CD4-positive, alpha-beta T cell treated with Interleukin-4 for 1 hour (primary cell): ENCODE results near the gene F12.

ENCODE experiments used
- DNase-seq, 2 donors: peaks; one replicate each; pipeline ENCODE4 v3.0.0-alpha.2; 2020 to 2022

The F12 gene

DNA sequence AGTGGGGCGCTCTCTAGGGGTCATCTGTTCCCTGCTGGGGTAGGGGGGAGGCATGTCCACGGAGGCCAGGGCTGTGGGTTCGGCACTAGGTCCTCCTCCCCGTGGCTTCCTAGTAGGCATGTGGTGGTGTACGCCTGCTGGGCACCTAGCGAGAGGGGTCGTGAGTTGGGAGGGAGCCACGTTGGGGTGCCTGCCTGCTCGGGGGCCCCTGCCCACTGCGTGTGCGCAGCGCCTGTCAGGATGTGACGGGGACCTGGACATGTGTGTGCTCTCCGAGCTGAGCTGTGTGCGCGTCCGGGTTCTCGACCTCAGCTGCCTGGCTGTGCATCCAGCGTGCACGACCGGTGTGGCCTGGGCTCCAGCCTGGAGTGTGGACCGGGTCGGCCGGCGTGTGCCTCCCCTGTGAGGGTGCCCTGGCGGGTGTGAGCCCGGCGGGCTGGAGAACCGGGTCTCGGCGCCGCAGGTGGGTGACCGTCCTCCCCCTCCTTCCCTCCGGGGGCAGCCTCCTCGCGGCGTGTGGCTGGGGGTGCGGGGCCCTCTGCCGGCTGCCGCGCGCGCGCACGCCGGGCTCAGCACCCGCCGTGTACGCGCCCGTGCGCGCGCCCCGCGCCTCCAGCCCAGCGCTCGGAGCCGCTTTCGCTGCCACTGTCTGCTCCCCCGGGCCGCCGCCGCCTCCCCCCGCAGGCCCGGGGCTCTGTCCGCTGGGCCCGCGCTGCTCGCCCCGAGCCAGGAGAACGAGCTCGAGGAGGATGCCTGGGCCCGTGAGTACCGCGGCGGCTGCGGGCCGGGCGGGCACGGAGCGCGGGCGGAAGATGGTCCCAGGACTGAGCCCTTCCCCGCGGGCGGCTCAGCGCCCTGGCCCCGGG, 37.1 kb upstream of the F12 start, which contains the start of gene PRR7:
TSS of gene PRR7 (plus strand) at position 615 of the 866 bp plus-strand sequence. CDS start 8,254 bp downstream, outside the sequence.
- peak; percentile 77 for DNase-seq

DNA sequence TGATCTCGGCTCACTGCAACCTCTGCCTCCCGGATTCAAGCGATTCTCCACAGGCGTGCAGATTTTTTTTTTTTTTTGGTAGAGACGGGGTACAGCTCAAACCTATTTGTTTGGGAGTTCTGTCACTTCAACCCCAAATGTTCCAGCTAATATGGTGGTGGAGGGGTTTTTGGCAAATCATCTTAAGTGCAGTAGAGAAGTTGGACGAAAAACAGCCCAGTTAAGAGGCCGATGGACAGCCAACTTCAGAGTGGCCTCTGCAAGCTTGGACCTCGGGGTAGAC, 36.5 kb upstream of the F12 start:
- peak in 1 of 2 donors; percentile 40 for DNase-seq

DNA sequence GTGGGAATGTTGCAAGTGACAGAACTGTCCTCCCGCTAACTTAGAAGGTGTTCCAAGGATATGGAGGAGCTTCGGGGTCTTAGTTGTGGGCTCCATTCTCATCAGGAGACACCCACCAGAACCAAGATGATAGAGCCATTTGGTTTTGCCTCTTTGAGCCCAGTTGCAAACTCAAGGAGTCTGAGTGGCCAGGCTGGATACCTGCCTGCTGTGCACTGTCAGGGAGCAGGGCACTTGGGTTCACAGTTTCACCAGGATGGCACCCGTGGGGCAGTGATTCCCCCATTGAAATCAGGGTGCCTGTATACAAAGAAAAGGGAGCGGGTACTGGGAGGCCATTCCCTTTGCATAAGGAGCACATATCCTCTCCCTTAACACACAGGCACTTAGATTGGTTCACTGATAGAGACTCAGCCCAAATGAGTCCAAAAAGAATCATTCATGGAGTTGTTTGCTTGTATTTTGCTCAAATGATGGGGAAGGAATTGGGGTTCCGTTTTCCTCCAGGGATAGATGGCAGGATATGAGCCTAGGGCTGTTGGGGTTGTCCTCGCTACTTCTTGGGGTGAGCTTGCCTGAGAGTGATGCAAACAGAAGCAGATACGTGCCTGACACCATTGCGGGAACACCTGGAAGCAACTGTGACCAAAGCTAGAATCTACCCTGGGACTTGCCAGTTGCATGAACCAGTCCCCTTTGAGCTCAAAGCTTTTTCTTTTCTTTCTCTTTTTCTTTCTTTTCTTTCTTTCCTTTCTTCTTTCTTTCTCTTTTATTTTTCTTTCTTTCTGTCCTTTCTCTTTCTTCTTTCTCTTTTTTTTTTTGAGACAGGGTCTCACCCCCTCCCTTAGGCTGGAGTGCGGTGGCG, 35.9 kb upstream of the F12 start:
- DNase-seq = peak in 1 of 2 donors; percentile 60

DNA sequence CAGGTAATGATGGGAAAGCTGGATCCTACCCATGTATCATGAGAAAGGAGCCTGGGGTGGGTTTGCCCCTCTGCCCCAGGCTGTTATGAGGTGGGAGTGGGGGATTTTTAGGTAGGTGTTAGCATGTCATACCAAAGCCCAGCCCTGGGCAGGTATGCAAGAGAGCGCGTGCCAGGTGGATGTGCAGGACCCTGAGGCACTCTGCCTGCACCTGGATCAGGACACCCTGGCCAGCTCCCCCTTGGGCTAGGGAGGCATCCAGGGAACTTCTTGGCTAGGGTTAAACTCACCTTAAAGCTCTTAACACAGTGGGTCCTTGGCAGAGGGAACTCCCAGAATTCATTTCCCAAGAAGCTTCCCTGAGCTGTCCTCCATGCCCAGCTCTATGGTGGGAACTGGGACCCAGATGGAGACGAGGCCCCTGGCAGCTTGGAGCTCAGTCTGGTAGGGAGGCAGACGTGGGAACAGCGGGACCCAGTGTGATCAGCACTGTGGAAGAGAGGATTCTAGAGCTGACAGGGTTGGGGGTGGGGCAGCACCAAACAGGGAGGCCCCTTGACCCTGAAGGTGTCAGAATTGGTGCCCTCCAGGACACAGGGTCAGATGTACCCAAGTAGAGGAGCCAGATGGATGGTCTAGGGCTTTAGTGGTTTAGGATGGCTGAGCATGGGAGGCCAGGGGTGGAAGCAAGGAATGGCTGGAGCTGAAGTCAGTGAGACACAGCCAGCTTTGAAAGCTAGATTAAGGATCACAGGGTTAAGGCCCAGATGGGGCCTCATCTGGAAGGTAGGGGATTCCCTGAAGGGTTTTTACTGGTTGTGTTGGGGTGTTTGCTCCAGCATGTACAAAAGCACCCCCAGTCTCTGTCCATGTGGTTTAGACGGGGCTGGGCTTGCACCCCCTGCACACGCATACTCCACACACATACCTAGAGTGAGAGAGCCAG, 35.0 kb upstream of the F12 start:
- DNase-seq = peak; percentile 30 to 66

DNA sequence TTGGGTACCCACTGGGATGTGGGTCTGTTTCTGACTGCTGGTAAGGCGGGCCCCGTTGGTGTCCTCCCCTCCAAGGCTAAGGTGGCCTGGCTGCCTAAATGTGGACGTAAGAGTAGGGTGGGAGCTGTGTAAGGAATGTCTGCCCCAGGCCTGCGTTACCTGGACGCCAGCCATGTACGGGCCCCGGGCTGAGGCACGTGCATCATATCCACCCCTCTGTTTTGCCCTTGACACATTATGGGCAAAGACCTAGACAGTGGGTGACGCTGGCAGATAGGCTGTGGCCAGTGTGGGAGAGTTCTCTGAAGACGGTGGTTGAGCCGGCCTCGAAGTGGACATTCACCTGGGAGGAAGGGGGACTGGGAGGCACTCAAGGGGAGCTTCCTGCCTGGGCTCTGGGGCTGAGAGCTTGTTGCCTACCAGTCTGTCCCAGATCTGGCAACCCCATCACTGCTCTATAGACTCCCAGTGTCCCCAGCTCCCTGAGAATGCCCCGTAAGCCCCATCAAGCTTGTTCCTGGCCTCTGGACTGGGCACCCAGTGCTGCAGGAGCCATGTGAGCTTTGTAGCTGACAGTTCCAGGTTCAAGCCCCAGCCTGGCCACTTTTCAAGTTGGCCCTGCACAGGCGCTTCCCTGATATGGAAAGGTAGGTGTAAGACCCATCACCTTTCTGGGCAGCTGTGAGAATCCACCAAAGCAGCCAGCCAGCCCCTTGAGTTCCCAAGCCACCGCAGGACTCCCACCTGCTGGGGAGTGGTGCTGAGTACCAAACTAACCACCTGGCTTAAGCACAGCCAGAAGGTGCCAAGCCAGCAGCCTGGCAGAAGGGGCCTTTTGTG, 34.0 kb upstream of the F12 start:
- no peak for DNase-seq

DNA sequence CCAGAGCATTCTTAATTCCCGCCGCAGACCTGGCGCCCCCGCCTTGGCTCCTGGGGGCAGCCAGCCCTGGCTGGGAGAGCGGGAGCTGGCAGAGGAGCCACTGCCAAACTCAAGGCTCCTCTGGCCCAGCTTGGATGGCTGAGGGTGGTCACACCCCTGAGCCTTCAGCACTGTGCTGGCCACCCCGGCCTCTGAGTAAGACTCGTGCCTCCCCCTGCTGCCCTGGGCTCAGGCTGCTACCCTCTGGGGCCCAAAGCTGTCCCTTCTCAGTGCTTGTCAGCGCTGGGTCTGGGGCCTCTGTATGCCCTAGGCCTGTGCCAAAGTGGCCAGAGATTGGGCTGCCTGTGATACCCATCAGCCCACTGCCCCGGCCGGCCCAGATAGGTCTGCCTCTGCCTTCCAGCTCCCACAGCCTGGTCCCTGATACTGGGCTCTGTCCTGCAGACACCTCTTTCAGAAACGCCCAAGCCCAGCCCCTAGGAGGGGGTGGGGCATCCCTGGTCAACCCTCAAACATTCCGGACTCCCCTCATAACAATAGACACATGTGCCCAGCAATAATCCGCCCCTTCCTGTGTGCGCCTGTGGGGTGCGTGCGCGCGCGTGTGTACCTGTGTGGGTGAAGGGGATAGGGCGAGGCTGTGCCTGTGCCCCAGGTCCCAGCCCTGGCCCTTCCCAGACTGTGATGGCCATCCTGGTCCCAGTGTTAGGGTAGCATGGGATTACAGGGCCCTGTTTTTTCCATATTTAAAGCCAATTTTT, 32.9 kb upstream of the F12 start:
- DNase-seq = no peak

DNA sequence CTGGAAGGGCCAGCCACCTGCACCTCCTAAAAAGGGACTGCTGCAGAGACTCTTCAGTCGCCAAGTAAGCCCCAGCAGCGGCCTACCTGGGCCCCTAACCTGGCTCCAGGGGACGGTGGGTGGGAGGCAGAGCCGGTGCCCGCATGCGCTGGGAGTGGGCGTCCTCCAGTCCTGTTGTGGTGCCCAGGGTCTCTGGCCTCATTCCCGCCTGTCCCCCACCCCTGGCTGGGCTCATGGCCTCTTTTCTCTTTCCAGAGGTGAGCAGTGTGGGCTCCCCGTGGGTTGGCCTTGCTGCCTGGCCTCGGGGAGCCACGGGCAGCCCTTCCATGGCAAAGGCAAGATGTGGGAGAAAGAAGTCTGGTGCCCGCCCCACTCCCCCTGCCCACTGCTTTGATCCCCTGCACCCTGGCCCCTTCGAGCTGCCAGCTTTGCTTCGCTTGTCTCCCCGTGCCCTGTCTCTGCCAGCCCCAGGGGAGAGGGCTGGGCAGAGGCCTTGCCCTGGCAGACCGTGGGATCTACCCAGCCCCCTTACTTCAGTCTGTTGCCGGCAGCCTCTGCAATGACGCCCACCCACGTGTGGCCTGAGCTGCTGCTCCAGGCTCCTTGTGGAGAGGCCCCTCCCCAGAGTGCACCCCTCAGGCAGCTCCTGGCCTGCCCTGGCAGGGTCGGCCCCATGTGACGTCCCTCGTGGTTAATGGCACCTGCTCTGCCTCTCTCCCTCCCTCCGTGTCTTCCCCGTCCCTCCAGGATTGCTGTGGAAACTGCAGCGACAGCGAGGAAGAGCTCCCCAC, 31.8 kb upstream of the F12 start:
- DNase-seq = no peak

DNA sequence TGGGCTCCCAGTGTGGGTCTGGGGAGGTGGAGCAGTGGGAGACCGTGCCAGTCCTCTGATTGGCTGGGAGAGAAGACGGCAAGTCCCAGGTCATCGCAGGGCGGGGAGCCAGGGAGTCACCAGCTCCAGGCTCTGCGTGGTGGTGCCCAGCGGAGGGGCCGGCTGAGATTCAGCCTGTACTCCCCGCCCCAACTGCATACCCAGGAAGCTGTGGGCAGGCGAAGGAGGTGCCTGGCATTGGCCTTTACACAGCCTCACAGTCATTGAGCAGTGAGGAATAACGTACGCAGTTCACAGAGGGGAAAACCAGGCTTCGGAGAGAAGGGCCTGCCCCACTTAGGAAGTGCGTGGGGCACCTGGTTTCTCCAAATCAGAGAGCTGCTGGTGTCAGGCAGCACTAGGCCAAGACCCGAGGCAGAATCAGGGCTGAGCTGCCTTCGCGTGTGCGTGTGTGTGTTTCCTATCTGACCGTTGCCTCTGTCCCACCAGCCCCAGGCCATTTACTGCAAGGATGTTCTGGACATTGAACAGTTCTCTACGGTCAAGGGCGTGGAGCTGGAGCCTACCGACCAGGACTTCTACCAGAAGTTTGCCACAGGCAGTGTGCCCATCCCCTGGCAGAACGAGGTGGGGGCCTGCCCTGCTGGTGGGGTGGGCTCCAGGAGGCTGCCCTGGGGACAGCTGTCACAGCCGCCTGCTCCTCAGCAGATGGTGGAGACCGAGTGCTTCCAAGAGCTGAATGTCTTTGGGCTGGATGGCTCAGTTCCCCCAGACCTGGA, 31.0 kb upstream of the F12 start:
- peak; percentile 51 to 76 for DNase-seq

DNA sequence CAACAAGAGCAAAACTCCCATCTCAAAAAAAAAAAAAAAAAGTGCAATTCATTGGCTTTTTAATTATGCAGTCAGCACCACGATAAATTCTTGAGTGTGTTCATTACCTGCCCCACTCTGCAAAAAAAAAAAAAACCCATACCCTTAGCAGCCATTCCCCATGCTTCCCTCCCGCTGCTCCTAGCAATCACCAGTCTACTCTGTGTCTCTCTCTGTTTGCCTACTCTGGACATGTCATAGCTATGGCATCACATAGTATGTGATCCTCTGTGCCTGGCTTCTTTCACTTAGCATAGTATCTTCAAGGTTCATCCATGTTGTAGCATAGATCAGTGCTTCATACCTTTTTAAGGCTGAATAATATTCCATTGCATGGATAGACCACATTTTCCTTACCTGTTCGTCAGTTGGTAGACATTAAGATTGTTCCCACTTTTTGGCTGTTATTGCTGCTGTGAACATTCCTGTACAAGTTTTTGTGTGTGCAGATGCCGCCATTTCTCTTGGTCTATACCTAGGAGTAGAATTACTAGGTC, 30.2 kb upstream of the F12 start:
- DNase-seq = no peak

DNA sequence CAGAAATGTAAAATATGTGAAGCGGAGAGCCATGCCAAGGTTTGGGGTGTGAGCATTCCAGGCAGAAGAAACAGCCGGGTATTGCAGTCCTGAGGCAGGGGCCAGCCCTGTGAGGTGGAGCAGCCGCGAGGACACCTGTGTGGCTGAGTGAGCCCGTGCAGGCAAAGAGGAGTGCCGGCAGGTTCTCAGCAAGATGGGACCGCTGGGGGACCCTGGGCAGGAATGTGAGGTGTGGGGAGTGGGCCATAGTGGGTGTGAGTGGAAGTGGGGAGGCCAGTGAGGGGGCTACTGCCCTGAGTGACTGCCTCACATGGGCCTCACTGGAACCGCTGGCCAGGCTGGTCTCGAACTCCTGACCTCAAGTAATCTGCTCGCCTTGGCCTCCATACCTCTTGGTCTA, 29.1 kb upstream of the F12 start:
- no peak for DNase-seq

DNA sequence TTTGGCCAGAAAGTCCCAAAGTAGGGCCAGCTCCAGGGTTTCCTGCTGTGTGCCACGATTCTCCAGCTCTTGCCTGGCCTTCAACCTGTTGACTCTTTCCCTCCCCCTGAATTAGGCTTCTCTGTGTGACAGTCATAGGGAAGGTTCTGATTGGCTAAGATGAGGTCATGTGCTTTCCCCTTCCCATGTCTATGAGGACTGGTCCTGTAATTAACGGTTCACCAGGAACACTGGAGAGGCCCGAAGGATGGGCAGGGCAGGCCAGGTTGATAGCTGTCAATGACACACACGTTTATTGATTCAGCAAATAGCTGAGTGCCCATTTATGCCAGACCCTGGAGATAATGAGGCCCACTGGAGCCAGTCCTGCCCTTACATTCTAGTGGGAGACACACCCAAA, 28.3 kb upstream of the F12 start:
- DNase-seq = no peak

DNA sequence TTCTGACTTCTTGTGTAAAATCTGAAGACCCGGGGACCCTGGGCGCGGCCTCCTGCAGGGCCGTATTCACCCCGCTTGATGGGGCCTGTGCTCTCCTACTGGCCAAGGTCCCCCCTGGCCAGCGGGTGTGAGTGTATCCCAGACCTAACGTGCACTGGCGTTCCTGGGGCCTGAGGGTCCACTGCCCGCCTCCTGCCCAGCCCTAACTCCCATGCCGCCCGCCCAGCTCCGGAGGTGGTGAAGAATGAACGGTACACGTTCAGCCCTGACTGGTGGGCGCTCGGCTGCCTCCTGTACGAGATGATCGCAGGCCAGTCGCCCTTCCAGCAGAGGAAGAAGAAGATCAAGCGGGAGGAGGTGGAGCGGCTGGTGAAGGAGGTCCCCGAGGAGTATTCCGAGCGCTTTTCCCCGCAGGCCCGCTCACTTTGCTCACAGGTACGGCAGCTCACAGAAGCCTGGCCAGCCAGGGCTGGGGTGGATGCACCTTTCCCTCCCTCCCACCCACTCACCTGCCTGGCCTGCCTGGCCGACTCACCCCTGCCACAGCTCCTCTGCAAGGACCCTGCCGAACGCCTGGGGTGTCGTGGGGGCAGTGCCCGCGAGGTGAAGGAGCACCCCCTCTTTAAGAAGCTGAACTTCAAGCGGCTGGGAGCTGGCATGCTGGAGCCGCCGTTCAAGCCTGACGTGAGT, 26.6 kb upstream of the F12 start:
- DNase-seq = no peak

DNA sequence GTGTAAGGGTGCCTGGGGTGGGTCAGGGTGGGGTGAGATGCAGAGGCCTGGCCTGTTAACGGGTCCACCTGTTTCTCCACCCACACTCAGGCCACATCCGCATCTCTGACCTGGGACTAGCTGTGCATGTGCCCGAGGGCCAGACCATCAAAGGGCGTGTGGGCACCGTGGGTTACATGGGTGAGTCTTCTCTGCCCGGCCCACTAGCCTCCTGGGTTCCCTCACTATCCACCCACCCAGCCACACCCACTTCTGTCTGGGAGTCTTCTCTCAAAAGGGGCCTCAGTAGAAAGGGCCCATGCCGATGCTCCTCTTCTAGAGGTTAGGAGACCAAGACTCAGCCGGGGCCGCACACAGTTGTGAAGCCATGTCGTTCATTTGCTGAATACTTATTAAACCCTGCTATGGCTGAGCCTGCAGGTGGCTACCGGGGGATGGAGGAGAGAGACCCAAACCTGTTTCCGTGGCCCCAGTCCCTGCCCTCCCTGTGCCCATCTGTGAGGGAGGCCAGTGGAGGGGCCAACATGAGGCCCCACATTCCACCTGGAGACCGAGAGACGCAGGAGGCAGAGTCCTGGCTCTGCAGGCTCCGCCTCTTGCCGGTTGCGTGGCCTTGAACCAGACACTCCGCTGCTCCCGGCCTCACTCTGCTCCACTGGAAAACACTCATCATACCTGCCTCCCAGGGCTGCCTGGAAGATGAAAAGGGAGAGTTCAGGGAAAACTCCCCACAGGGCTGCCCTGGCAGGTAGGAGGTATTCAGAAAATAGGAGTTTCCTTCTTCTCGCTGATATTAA, 25.8 kb upstream of the F12 start:
- no peak for DNase-seq

DNA sequence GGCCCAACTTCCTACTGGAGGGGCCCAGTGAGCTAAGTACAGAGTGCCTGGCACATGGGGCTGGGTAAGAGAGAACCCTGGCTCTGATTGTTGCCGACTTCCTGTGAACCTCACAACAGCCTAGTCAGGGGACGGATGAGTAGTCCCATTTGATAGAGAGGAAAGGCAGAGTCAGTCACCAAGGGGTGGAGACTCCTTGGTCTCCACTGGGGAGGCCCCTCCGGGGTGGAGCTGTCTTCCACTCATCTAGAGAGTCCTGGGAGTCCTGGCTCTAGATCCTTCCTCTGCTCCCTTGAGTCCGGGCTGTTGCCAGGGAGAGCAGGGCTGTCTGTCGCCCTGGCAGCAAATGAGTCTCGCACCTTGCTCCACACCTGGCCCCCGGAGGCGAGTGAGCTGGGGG, 25.1 kb upstream of the F12 start:
- peak; percentile 29 to 64 for DNase-seq

DNA sequence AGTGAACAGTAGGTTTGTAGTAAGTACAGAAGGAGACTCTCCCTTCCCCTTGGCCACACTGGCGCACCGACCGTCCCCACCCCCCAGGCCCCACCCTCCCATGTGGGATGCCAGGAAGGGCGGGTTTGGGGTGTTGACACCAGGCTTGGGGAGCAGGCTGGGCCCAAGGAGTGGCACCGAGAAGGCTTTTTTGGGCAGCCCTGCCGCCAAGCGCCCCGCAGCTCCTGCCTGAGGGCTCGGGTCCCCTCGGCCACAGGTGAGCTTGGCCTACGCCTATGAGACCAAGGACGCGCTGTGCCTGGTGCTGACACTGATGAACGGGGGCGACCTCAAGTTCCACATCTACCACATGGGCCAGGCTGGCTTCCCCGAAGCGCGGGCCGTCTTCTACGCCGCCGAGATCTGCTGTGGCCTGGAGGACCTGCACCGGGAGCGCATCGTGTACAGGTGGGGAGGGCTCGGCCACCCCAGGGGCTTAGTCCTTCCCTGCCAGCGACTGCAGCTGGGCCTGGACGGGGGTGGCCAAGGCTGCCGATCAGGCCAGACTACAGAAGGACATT, 24.4 kb upstream of the F12 start:
- no peak for DNase-seq

DNA sequence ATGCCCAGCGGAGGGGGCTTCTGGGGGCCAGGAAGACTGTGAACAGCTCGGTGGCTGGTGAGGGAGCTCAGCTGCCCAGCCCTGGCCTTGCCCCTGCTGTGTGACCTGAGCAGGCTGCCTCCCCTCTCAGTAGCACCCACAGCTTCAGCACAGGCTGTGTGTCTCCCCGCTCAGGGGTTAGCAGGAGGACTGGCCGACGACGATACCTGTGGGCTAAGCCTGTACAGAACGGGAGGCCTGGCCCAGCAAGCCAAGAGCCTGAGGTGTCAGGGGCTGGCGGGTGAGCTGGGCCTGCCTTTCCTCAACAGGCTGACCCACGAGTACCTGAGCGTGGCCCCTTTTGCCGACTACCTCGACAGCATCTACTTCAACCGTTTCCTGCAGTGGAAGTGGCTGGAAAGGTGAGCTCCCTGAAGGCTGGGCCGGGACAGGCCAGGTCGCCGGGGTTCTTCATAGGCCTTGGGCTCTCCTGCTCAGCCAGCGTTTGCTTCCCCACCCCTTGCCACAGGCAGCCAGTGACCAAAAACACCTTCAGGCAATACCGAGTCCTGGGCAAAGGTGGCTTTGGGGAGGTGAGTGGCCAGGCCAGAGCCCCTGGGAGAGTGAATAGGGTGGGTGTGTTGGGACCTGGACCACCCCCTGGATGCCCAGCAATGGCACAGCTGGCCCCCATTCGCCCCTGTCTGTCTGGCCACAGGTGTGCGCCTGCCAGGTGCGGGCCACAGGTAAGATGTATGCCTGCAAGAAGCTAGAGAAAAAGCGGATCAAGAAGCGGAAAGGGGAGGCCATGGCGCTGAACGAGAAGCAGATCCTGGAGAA, 23.7 kb upstream of the F12 start:
- no peak for DNase-seq
